ENCODE measurements around the gene SPOCD1. TPM values are rescaled to one million over a fixed set of nuclear protein-coding genes. Genes with fewer than 3 reads are reported as not detected.

Gene SPOCD1
- total and polyA plus RNA-seq, 4 donors, result under 0.01 to 0.19 (median 0.12) TPM; not detected in 1

DNA sequence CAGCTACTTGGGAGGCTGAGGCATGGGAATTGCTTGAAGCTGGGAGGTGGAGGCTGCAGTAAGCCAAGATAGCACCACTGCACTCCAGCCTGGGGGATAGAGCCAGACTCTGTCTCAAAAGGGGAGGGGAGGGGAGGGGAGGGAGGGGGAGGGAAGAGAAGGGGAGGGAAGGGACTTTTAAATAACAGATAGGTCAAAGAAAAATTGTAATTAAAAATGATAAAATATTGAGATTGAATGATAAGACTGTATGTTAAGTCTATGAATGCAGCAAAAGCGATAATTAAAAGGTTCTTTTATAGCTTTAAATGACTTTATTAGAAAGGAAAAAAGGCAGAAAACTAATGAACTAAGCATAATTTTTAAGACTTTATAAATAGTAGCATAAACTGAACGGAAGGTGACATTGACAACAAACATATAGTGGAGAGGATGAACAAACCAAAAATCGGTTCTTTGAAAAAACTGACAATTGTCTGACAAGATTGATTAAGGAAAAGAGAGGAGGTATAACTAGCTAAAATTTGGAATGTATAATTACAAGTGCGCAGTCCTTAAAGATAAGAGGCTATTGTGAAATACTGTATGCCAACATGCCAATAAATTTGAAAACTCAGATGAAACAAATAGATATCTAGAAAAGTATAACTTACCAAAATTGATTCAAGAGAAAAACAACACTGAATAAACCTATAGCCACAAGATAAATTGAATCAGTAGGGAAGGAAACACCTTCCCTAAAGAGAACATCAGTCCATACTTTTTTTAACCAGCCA is 8.4 kb downstream of the SPOCD1 start:
- Histone ChIP-seq H3K4me1 (ENCODE audit: control insufficient read depth in 4 of 4, insufficient read depth in 4 of 4, low read length in 3 of 4) (no peaks in the 10 kb centered on the region), H3K4me3 (ENCODE audit: low read depth in 1 of 3, low read length in 3 of 3) (no peak overlapping the region), H3K27ac (ENCODE audit: low read depth in 1 of 2, low read length in 2 of 2) (no peak overlapping the region), H3K9me3 (ENCODE audit: control insufficient read depth in 4 of 4, low read length in 3 of 4) (no peaks in the 10 kb centered on the region), H3K27me3 (ENCODE audit: control insufficient read depth in 4 of 4, insufficient read depth in 4 of 4, low read length in 3 of 4) (no peaks in the 10 kb centered on the region), H3K36me3 (ENCODE audit: control insufficient read depth in 4 of 4, insufficient read depth in 3 of 4, low read depth in 1 of 4, low read length in 3 of 4) (no peaks in the 10 kb centered on the region), H3K9ac (ENCODE audit: low read depth in 1 of 2, low read length in 2 of 2) (no peak overlapping the region)
- 81% methylated on average over 4 of the region's 4 CpGs for WGBS
- DNase-seq (ENCODE audit: low spot score), result no peak
- TF ChIP-seq FOXA2 (IDR thresholded peaks at IDR 0.05) (no peak), RXRA (IDR thresholded peaks at IDR 0.05) (no peak), FOXA1 (IDR thresholded peaks at IDR 0.05) (no peak), JUND (IDR thresholded peaks at IDR 0.05) (no peak), HNF4G (IDR thresholded peaks at IDR 0.05) (no peak), RAD21 (IDR thresholded peaks at IDR 0.05) (no peak), YY1 (IDR thresholded peaks at IDR 0.05) (no peak), HNF4A (conservative IDR thresholded peaks at IDR 0.05) (no peak), EGR1 (IDR thresholded peaks at IDR 0.05; ENCODE audit: low read depth in 2 of 2) (no peak), TAF1 (conservative IDR thresholded peaks at IDR 0.05) (no peak), NR2F2 (IDR thresholded peaks at IDR 0.05) (no peak), SP1 (IDR thresholded peaks at IDR 0.05) (no peak)
- TF ChIP-seq, protein P1, sequence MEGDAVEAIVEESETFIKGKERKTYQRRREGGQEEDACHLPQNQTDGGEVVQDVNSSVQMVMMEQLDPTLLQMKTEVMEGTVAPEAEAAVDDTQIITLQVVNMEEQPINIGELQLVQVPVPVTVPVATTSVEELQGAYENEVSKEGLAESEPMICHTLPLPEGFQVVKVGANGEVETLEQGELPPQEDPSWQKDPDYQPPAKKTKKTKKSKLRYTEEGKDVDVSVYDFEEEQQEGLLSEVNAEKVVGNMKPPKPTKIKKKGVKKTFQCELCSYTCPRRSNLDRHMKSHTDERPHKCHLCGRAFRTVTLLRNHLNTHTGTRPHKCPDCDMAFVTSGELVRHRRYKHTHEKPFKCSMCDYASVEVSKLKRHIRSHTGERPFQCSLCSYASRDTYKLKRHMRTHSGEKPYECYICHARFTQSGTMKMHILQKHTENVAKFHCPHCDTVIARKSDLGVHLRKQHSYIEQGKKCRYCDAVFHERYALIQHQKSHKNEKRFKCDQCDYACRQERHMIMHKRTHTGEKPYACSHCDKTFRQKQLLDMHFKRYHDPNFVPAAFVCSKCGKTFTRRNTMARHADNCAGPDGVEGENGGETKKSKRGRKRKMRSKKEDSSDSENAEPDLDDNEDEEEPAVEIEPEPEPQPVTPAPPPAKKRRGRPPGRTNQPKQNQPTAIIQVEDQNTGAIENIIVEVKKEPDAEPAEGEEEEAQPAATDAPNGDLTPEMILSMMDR (IDR thresholded peaks at IDR 0.05; ENCODE audit: low read depth, low read length, missing input control), result no peak
- TF ChIP-seq, protein P2, sequence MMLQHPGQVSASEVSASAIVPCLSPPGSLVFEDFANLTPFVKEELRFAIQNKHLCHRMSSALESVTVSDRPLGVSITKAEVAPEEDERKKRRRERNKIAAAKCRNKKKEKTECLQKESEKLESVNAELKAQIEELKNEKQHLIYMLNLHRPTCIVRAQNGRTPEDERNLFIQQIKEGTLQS (IDR thresholded peaks at IDR 0.05), result no peak
- TF ChIP-seq, protein P3, sequence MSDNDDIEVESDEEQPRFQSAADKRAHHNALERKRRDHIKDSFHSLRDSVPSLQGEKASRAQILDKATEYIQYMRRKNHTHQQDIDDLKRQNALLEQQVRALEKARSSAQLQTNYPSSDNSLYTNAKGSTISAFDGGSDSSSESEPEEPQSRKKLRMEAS (IDR thresholded peaks at IDR 0.05), result no peak
- TF ChIP-seq, protein P4, sequence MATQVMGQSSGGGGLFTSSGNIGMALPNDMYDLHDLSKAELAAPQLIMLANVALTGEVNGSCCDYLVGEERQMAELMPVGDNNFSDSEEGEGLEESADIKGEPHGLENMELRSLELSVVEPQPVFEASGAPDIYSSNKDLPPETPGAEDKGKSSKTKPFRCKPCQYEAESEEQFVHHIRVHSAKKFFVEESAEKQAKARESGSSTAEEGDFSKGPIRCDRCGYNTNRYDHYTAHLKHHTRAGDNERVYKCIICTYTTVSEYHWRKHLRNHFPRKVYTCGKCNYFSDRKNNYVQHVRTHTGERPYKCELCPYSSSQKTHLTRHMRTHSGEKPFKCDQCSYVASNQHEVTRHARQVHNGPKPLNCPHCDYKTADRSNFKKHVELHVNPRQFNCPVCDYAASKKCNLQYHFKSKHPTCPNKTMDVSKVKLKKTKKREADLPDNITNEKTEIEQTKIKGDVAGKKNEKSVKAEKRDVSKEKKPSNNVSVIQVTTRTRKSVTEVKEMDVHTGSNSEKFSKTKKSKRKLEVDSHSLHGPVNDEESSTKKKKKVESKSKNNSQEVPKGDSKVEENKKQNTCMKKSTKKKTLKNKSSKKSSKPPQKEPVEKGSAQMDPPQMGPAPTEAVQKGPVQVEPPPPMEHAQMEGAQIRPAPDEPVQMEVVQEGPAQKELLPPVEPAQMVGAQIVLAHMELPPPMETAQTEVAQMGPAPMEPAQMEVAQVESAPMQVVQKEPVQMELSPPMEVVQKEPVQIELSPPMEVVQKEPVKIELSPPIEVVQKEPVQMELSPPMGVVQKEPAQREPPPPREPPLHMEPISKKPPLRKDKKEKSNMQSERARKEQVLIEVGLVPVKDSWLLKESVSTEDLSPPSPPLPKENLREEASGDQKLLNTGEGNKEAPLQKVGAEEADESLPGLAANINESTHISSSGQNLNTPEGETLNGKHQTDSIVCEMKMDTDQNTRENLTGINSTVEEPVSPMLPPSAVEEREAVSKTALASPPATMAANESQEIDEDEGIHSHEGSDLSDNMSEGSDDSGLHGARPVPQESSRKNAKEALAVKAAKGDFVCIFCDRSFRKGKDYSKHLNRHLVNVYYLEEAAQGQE (IDR thresholded peaks at IDR 0.05), result no peak

DNA sequence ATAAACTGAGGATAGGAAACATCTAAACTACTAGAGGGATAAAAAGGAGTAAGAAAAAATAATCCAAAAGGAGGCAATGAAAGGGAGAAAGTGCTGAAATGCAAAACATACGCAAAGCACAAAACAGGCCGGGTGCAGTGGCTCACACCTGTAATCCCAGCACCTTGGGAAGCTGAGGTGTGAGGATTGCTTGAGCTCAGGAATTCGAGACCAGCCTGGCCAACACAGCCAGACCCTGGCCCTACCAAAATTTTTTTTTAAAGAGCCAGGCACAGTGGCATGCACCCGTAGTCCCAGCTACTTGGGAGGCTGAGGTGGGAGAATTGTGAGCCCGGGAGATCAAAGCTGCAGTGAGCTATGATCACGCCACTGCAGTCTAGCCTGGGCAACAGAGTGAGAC is 10.5 kb downstream of the SPOCD1 start:
- 90% methylated on average over 6 of the region's 6 CpGs for WGBS
- TF ChIP-seq GABPA (IDR thresholded peaks at IDR 0.05 in 1 of 2, conservative IDR thresholded peaks at IDR 0.05 in 1 of 2), result no peak
- Histone ChIP-seq H3K9ac (ENCODE audit: low read depth in 1 of 2, low read length in 2 of 2) (no peak overlapping the region), H3K4me3 (ENCODE audit: low read depth in 1 of 3, low read length in 3 of 3) (no peak overlapping the region), H3K27me3 (ENCODE audit: control insufficient read depth in 4 of 4, insufficient read depth in 4 of 4, low read length in 3 of 4) (no peaks in the 10 kb centered on the region), H3K27ac (ENCODE audit: low read depth in 1 of 2, low read length in 2 of 2) (no peak overlapping the region), H3K4me1 (ENCODE audit: control insufficient read depth in 4 of 4, insufficient read depth in 4 of 4, low read length in 3 of 4) (no peaks in the 10 kb centered on the region), H3K36me3 (ENCODE audit: control insufficient read depth in 4 of 4, insufficient read depth in 3 of 4, low read depth in 1 of 4, low read length in 3 of 4) (no peaks in the 10 kb centered on the region), H3K9me3 (ENCODE audit: control insufficient read depth in 4 of 4, low read length in 3 of 4) (no peaks in the 10 kb centered on the region)
- DNase-seq (ENCODE audit: low spot score), result no peak

Measured in liver (tissue), 9 donors.